SK-N-SH (cell line): Measurements from ENCODE around the gene SIRPD. TPM values are rescaled to one million over a fixed set of nuclear protein-coding genes. Genes with fewer than 3 reads are reported as not detected.

Experiments used
- CTCF ChIA-PET: fragments of 300-600, 350-600 bp; formaldehyde crosslinking; extraction: SDS; loops from one replicate; lab custom pipeline; 2021; lab: Yijun Ruan, JAX
- POLR2A ChIA-PET: fragments of 350-600 bp; sonication (Branson Sonifier 250); formaldehyde crosslinking; extraction: SDS; loops from one replicate; lab custom pipeline; 2020; ENCODE audit warnings: antibody characterized with exemption, inconsistent platforms; lab: Yijun Ruan, JAX
- DNase-seq: peaks from one replicate; pipeline ENCODE4 v3.0.0; 2012
- H2AFZ ChIP-seq: fragments of 200-600 bp; sonication (generic); 2 replicates; pipeline ENCODE4 v1.8.1; 2016; ENCODE audit warnings: antibody characterized with exemption, mild to moderate bottlenecking, low read depth
- H3F3A ChIP-seq: fragments of 200-600 bp; sonication (generic); replicated peaks from 2 replicates; pipeline ENCODE3; 2016; ENCODE audit warnings: antibody characterized with exemption, mild to moderate bottlenecking; ENCODE audit not compliant: insufficient read depth
- H3K27ac ChIP-seq, 2 experiments: fragments of 200-500 bp in 1 of 2; fragments of 200-600 bp in 1 of 2; sonication (Bioruptor generic) in 1 of 2; sonication (generic), shearing (Covaris generic) in 1 of 2; 2 replicates each; pipeline versions ENCODE4 v1.5.1 to v1.6.1; 2014 to 2016; ENCODE audit warnings: low read depth in 2 of 2, inconsistent platforms in 1 of 2, low read length in 1 of 2, mild to moderate bottlenecking in 1 of 2, mixed read lengths in 1 of 2
- H3K27me3 ChIP-seq: fragments of 200-600 bp; sonication (generic), shearing (Covaris generic); 2 replicates; pipeline ENCODE4 v1.6.1; 2016; ENCODE audit warnings: mixed run types; ENCODE audit not compliant: insufficient read depth
- H3K36me3 ChIP-seq, 2 experiments: fragments of 200-500 bp in 1 of 2; fragments of 200-600 bp in 1 of 2; sonication (Bioruptor generic) in 1 of 2; sonication (generic) in 1 of 2; replicated peaks in 1 of 2; 2 replicates each; pipeline versions ENCODE3 to v1.5.1; 2014 to 2016; ENCODE audit warnings: low read length in 1 of 2, mild to moderate bottlenecking in 1 of 2; ENCODE audit not compliant: insufficient read depth in 2 of 2, control insufficient read depth in 1 of 2
- H3K4me1 ChIP-seq, 2 experiments: fragments of 200-500 bp in 1 of 2; fragments of 200-600 bp in 1 of 2; sonication (Bioruptor generic) in 1 of 2; sonication (generic), shearing (Covaris generic) in 1 of 2; 2 replicates each; pipeline versions ENCODE4 v1.5.1 to v1.6.1; 2014 to 2016; ENCODE audit warnings: low read depth in 1 of 2, low read length in 1 of 2, mixed run types in 1 of 2; ENCODE audit not compliant: insufficient read depth in 2 of 2, control insufficient read depth in 1 of 2
- H3K4me2 ChIP-seq: fragments of 200-600 bp; sonication (generic), shearing (Covaris generic); 2 replicates; pipeline ENCODE4 v1.6.1; 2017; ENCODE audit warnings: mixed run types
- H3K4me3 ChIP-seq, 2 experiments: fragments of 200-500 bp in 1 of 2; fragments of 200-600 bp in 1 of 2; sonication (Bioruptor generic) in 1 of 2; sonication (generic), shearing (Covaris generic) in 1 of 2; 2 replicates each; pipeline versions ENCODE4 v1.5.1 to v1.8.1; 2014 to 2016; ENCODE audit warnings: low read depth in 2 of 2, inconsistent platforms in 1 of 2, low read length in 1 of 2, mild to moderate bottlenecking in 1 of 2, mixed read lengths in 1 of 2, moderate library complexity in 1 of 2
- H3K79me2 ChIP-seq: fragments of 200-600 bp; sonication (generic); 2 replicates; pipeline ENCODE4 v1.8.1; 2017; ENCODE audit warnings: mild to moderate bottlenecking; ENCODE audit not compliant: insufficient read depth
- H3K9ac ChIP-seq: fragments of 200-600 bp; sonication (generic); 2 replicates; pipeline ENCODE4 v1.6.1; 2017; ENCODE audit warnings: mixed run types
- H3K9me2 ChIP-seq: fragments of 200-600 bp; sonication (generic); 2 replicates; pipeline ENCODE4 v1.6.1; 2017; ENCODE audit warnings: mixed run types
- H3K9me3 ChIP-seq: fragments of 200-600 bp; sonication (generic); 2 replicates; pipeline ENCODE4 v1.6.1; 2017; ENCODE audit warnings: mixed run types, mild to moderate bottlenecking, moderate library complexity
- H4K20me1 ChIP-seq: fragments of 200-600 bp; sonication (generic); 2 replicates; pipeline ENCODE4 v1.6.1; 2017; ENCODE audit warnings: mild to moderate bottlenecking, mixed run types; ENCODE audit not compliant: insufficient read depth
- EP300 ChIP-seq, 2 experiments: IDR thresholded peaks; 2 replicates each; pipeline versions ENCODE4 v1.4.0 to v1.6.1; 2012; ENCODE audit warnings: borderline replicate concordance in 1 of 2, low read depth in 1 of 2, low read length in 1 of 2
- FOSL2 ChIP-seq: IDR thresholded peaks from 2 replicates; pipeline ENCODE4 v1.4.0; 2012; ENCODE audit warnings: low read depth, mild to moderate bottlenecking, moderate library complexity, borderline replicate concordance
- FOXJ3 ChIP-seq: sonication (generic); formaldehyde crosslinking; IDR thresholded peaks from 2 replicates; pipeline ENCODE4 v1.5.1; 2020; ENCODE audit warnings: mild to moderate bottlenecking, missing genetic modification reagents
- GATA2 ChIP-seq: sonication (generic); formaldehyde crosslinking; IDR thresholded peaks from 2 replicates; pipeline ENCODE4 v1.5.0; 2020; ENCODE audit warnings: mild to moderate bottlenecking, missing genetic modification reagents
- JUND ChIP-seq: IDR thresholded peaks from 2 replicates; pipeline ENCODE4 v1.4.0; 2012
- POLR2AphosphoS5 ChIP-seq: IDR thresholded peaks from 2 replicates; pipeline ENCODE4 v1.6.1; 2012; ENCODE audit warnings: low read depth, low read length
- RAD21 ChIP-seq: IDR thresholded peaks from 2 replicates; pipeline ENCODE4 v1.6.1; 2012; ENCODE audit warnings: mild to moderate bottlenecking, low read length
- RFX5 ChIP-seq: IDR thresholded peaks from 2 replicates; pipeline ENCODE4 v1.6.1; 2012; ENCODE audit warnings: mild to moderate bottlenecking, improper control_type of control experiment, low read length
- TAF1 ChIP-seq: IDR thresholded peaks from 2 replicates; pipeline ENCODE4 v1.6.1; 2012; ENCODE audit warnings: low read depth, mild to moderate bottlenecking, low read length, moderate library complexity, borderline replicate concordance
- TCF12 ChIP-seq: IDR thresholded peaks from 2 replicates; pipeline ENCODE4 v1.4.0; 2012
- TEAD4 ChIP-seq: IDR thresholded peaks from 2 replicates; pipeline ENCODE4 v1.4.0; 2012; ENCODE audit warnings: mild to moderate bottlenecking, borderline replicate concordance; ENCODE audit not compliant: insufficient read depth
- WGBS: methylation state at CpG from one replicate; pipeline ENCODE4 v1.1.6; 2017; ENCODE audit warnings: low lambda C conversion rate; 5-methylcytosine and 5-hydroxymethylcytosine counted together
- polyA plus RNA-seq, 3 experiments: library from polyadenylated mRNA; depleted of rRNA; stranded (reverse); fragments of >200 nt; gene quantifications; 2 replicates each; pipeline ENCODE4 v1.2.3, GENCODE V29; 2012
- TF ChIP-seq, protein P1 (sequence below): IDR thresholded peaks from 2 replicates; pipeline ENCODE4; 2012
- TF ChIP-seq, protein P2 (sequence below): fragments of 150-350 bp; IDR thresholded peaks from 2 replicates; pipeline ENCODE4 v1.6.1; 2017; ENCODE audit warnings: antibody characterized with exemption, low read length, low read depth, borderline replicate concordance
- TF ChIP-seq, protein P3 (sequence below): fragments of 150-350 bp; IDR thresholded peaks from 2 replicates; pipeline ENCODE4 v1.6.1; 2016; ENCODE audit warnings: mild to moderate bottlenecking, low read depth, low read length
- TF ChIP-seq, protein P4 (sequence below): IDR thresholded peaks from 2 replicates; pipeline ENCODE4 v1.4.0; 2012; ENCODE audit warnings: low read depth, borderline replicate concordance

SIRPD gene
- polyA plus RNA-seq, 1 of the 3 experiments (the other 2 are of a cell fraction): not detected

DNA sequence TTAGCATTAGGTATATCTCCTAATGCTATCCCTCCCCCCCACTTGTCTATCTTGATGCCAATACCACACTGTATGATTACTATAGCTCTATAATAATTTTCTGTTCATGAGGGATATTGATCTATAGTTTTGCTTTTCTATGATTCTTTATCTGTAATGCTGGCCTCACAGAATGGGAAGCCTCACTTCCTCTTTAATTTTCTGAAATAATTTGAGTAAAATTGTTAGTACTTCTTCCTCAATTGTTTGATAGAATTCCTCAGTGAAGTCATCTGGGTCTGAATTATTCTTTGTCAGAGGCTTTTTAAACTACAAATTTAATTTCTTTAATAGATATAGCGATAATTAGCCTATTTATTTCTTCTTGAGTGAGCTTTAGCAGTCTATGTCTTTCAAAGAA lies 31.2 kb downstream of the SIRPD start:
- no peak for DNase-seq
- Histone ChIP-seq H3K27ac (no peak overlapping the region), H3K79me2 (no peaks in the 10 kb centered on the region), H3K9me3 (no peaks in the 10 kb centered on the region; the same call in 1 of the 2 replicates), H3K9ac (no peak overlapping the region), H2AFZ (no peak overlapping the region), H3K36me3 (no peaks in the 10 kb centered on the region), H3K27me3 (no peaks in the 10 kb centered on the region; the same call in 1 of the 2 replicates), H4K20me1 (no peaks in the 10 kb centered on the region), H3K4me2 (no peak overlapping the region), H3K4me1 (no peaks in the 10 kb centered on the region), H3K9me2 (0 out of 2 replicates have a peak, but pooled peaks cover 3% of the 10 kb centered on the region), H3F3A (no peaks in the 10 kb centered on the region), H3K4me3 (no peak overlapping the region)
- TF ChIP-seq TEAD4 (no peak), JUND (no peak), POLR2AphosphoS5 (no peak), FOXJ3 (no peak), FOSL2 (no peak), TCF12 (no peak), GATA2 (CRISPR knock-in tag) (no peak), RFX5 (no peak), RAD21 (no peak), EP300 (IDR thresholded peaks at IDR 0.05; ENCODE audit: borderline replicate concordance in 1 of 2, low read depth in 1 of 2, low read length in 1 of 2) (no peak), TAF1 (no peak)
- TF ChIP-seq, protein P1, sequence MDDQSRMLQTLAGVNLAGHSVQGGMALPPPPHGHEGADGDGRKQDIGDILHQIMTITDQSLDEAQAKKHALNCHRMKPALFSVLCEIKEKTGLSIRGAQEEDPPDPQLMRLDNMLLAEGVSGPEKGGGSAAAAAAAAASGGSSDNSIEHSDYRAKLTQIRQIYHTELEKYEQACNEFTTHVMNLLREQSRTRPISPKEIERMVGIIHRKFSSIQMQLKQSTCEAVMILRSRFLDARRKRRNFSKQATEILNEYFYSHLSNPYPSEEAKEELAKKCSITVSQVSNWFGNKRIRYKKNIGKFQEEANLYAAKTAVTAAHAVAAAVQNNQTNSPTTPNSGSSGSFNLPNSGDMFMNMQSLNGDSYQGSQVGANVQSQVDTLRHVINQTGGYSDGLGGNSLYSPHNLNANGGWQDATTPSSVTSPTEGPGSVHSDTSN: no peak
- TF ChIP-seq, protein P2, sequence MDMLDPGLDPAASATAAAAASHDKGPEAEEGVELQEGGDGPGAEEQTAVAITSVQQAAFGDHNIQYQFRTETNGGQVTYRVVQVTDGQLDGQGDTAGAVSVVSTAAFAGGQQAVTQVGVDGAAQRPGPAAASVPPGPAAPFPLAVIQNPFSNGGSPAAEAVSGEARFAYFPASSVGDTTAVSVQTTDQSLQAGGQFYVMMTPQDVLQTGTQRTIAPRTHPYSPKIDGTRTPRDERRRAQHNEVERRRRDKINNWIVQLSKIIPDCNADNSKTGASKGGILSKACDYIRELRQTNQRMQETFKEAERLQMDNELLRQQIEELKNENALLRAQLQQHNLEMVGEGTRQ: no peak
- TF ChIP-seq, protein P3, sequence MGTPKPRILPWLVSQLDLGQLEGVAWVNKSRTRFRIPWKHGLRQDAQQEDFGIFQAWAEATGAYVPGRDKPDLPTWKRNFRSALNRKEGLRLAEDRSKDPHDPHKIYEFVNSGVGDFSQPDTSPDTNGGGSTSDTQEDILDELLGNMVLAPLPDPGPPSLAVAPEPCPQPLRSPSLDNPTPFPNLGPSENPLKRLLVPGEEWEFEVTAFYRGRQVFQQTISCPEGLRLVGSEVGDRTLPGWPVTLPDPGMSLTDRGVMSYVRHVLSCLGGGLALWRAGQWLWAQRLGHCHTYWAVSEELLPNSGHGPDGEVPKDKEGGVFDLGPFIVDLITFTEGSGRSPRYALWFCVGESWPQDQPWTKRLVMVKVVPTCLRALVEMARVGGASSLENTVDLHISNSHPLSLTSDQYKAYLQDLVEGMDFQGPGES: no peak
- TF ChIP-seq, protein P4, sequence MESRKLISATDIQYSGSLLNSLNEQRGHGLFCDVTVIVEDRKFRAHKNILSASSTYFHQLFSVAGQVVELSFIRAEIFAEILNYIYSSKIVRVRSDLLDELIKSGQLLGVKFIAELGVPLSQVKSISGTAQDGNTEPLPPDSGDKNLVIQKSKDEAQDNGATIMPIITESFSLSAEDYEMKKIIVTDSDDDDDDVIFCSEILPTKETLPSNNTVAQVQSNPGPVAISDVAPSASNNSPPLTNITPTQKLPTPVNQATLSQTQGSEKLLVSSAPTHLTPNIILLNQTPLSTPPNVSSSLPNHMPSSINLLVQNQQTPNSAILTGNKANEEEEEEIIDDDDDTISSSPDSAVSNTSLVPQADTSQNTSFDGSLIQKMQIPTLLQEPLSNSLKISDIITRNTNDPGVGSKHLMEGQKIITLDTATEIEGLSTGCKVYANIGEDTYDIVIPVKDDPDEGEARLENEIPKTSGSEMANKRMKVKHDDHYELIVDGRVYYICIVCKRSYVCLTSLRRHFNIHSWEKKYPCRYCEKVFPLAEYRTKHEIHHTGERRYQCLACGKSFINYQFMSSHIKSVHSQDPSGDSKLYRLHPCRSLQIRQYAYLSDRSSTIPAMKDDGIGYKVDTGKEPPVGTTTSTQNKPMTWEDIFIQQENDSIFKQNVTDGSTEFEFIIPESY: no peak
- 13% methylated on average over 1 of the region's 1 CpG for WGBS
- ChIA-PET POLR2A (no interaction called here), CTCF (interaction anchor here (1.2 to 3.0 kb wide), 2 partner anchors 17 to 22 kb away, joined by 3 to 11 read pairs; no protein-coding TSS in a partner anchor)
